ENCODE measurements around the gene WIPI1.

GRCh38 chr17:68389041-68389440, 68.3 kb downstream of the WIPI1 start:
- no peak for TF ChIP-seq POLR2A (IDR thresholded peaks at IDR 0.05; ENCODE audit: extremely low read depth, insufficient read length)
- no peak for TF ChIP-seq CTCF (IDR thresholded peaks at IDR 0.05; ENCODE audit: low read depth, low read length)
- TF ChIP-seq, protein P1, sequence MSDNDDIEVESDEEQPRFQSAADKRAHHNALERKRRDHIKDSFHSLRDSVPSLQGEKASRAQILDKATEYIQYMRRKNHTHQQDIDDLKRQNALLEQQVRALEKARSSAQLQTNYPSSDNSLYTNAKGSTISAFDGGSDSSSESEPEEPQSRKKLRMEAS (IDR thresholded peaks at IDR 0.05; ENCODE audit: low read depth, low read length), result no peak
- no peak for TF ChIP-seq MYC (IDR thresholded peaks at IDR 0.05; ENCODE audit: low read depth, low read length)

All from NB4 (cell line).